ENCODE measurements around the gene SPEM1.
A peak's percentile ranks its signal among the peaks of the same experiment; 100 is the strongest.

SPEM1 gene, protein sequence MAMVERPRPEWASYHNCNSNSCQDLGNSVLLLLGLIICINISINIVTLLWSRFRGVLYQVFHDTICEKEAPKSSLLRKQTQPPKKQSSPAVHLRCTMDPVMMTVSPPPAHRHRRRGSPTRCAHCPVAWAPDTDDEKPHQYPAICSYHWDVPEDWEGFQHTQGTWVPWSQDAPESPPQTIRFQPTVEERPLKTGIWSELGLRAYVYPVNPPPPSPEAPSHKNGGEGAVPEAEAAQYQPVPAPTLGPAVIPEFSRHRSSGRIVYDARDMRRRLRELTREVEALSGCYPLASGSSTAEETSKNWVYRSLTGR
- 0 reads per million in 2 donors for total RNA-seq

DNA sequence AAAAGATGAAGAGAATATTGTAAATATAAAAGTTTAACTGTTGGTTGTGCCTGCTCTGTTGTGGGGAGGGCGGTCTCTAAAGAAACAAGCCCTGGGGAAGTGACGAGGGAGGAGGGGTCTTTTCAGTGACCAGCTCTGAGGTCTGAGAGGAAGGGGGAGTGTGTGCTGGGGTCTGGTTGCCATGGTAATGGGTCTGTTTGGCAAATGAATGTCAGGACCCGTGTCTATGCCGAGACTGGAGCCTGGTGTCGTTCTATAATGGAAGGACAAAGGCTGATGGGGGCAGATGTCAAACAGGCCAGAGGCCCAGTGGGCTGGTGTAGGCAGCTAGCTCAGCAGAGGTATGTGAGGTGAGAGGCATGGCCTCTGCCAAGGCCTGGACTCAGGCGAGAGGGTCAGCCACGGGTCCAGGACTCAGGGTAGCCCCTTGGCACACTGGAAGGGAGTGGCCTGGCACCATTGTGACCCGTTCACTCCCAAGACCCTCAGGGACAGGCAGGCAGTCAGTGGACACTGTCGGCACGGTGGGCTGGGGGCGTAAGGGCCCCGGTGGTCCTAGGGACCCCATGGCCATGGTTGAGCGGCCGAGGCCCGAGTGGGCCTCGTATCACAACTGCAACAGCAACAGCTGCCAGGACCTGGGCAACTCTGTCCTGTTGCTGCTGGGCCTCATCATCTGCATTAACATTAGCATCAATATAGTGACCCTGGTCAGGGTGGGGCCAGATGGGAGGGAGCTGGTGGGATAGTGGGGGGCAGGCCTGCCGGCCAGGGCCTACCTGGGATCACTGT lies at the start of gene SPEM1:
Gene SPEM1, plus strand, starts transcription at position 506 of the 792 bp plus-strand sequence. Its CDS starts 61 bp downstream, at position 567.
- no peak for DNase-seq

DNA sequence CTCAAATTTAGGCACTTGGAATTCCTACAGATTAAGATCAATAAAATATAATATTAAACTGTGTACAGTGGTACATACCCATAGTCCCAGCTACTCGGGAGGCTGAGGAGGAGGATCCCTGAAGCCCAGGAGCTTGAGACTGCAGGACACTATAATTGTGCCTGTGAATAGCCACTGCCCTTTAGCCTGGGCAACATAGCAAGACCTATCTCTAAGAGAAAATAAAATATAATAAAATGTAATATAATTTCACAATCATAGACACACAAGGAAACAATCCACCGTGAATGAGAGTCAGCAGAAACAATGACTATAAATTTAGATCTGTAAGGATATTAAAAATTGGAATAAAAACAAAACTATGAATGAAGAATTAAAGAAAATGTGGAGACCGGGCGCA lies 49.3 kb upstream of the SPEM1 start:
- no peak for DNase-seq

DNA sequence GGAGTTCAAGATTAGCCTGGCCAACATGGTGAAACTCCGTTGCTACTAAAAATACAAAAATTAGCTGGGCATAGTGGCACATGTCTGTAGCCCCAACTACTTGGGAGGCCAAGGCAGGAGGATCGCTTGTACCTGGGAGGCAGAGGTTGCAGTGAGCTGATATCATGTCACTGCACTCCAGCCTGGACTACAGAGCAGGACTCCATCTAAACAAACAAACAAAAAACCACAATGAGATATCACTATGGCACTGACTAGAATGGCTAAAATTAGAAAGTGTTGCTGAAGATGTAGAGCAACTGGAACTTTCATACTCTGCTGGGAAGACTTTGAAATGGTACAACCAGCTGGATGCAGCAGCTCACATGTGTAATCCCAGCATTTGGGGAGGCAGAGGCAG lies 45.8 kb upstream of the SPEM1 start:
- DNase-seq: no peak

DNA sequence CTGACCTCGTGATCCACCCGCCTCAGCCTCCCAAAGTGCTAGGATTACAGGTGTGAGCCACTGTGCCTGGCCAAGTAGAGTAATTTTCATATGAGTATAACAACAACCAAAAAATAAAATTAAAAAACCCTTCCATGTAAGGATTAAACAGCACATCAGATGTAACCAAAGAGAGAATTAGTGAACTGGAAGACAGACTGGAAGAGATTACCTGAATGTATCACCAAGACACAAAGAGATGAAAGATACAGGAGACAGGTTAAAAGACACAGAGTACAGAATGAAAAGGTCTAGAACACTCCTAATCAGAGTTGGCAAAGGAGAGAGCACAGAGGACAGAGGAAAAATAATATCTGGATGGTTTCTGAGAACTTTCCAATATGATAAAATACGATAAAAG lies 41.0 kb upstream of the SPEM1 start:
- DNase-seq: no peak

DNA sequence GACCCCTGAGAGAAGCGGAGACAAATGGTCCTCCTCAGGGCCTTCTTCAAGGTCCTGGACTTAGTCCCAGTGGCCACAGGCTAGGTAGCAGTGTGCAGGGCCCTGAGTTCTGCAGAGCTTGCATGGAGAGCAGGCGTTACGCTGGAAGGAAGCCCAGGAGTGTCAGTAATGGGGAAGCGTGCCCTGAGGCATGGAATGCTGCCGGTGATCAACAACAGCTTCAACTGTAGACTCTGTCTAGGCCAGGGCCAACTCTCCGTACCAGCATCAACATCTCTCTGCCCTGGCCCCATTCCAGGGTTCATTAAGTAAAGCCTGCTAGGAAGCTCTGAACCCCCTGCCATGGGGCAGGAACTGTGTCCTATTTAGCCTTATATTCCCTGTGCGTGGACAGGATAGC lies 39.8 kb upstream of the SPEM1 start:
- DNase-seq: no peak

DNA sequence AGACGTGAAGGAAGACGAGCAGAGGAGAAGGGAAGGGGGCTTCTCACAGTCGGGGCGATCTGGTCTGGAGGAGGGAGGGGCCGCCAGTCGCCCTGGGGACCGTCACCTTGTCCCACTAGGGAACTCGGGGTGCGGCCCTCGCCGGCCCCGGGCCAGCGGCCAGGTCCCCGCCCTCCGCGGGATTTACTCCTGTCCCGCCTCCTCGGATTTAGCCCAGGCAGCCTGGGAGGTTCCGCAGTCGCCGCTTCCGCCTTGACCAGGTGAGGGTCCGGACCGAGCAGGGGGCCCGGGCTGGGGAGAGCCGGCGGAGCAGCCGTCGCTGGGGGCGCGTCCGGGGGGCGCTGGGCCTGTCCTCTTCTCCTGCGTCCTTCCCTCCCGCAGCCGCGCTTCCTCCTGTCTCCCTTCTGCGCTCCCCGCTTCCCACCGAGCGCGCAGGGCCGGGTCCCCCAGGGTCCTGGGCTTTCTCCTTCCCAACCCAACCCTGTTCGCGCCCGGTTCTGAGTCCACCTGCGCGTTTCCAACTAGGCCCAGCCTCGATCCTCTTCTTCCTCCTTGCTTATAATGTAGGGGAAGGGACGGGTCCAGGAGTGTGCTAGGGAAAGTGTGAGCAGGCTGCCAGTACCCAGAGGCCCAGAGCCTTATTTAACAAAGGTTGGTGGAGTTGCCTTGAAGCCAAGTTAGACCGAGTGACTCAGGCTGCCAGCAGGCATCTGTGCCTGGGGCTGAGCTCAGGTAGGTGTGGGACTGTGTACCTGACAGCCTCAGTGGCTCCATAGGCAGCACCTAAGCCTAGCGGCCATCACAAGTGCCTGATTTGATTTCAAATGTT lies 39.1 kb upstream of the SPEM1 start, which contains the start of gene TNK1:
Gene TNK1, plus strand, starts transcription at position 235 of the 829 bp plus-strand sequence. CDS start 1,838 bp downstream, outside the sequence.
- DNase-seq: no peak

DNA sequence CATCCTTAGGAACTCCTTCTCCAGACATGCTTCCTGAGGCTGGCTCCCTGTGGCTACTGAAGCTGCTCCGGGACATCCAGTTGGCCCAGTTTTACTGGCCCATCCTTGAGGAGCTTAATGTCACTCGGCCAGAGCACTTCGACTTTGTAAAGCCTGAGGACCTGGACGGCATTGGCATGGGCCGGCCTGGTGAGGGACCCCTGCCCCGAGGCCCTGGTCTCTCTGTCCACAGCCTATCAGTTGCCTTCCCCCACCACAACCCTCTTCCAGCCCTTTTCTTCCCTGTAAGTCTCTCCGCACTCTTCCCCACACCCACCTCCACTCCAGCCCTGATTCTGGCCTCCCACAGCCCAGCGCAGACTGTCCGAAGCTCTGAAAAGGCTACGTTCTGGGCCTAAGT lies 37.2 kb upstream of the SPEM1 start:
- DNase-seq: no peak

DNA sequence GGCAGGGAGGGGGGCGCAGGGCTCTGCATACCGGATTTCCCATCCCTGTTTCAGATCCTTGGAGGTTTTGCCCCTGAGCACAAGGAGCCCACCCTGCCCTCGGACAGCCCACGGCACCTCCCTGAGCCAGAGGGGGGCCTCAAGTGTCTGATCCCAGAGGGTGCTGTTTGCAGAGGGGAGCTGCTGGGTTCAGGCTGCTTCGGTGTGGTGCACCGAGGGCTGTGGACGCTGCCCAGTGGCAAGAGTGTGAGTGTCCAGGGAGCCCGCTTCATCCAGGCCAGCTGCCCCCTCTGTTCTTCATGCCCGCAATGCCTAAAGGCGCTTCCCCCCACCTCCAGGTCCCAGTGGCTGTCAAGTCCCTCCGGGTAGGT lies 36.8 kb upstream of the SPEM1 start:
- DNase-seq: no peak

DNA sequence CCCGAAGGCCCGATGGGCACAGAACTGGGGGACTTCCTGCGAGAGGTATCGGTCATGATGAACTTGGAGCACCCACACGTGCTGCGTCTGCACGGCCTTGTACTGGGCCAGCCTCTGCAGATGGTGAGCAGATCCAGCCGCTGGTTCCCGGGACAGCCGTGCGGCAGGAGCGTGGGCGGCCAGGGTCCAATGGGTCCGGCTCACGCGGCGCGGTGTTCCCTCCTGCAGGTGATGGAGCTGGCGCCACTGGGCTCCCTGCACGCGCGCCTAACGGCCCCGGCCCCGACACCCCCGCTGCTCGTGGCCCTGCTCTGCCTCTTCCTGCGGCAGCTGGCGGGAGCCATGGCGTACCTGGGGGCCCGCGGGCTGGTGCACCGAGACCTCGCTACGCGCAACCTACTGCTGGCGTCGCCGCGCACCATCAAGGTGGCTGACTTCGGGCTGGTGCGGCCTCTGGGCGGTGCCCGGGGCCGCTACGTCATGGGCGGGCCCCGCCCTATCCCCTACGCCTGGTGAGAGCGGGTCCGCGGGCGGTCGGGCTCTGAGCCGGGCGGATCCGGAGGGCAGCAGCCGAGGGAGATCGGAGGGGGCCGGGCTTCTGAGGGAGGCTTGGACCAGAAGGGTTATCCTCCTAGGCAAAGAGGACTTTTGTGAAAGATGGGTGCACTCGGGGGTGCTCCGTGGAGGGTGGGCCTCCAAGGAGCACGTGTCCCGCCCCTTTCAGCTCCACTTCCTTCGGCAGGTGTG lies 36.2 kb upstream of the SPEM1 start:
- DNase-seq: peak; percentile 67

DNA sequence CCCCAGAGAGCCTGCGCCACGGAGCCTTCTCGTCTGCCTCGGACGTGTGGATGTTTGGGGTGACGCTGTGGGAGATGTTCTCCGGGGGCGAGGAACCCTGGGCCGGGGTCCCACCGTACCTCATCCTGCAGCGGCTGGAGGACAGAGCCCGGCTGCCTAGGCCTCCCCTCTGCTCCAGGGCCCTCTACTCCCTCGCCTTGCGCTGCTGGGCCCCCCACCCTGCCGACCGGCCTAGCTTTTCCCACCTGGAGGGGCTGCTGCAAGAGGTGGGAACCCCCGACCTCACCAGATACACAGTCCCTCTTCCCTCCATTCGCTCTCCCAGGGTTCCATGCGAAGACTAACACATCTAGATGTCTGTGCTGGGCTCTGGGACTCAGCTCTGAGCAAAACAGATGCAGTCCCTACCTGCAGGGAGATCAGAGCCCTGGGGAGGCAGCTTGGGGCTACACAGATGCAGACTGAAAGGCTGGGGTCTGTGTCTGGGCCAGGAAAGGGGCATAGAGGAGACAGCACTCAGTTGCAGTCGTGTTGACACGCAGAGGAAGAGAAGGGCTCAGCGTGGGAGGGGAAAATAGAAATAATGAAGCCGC lies 35.5 kb upstream of the SPEM1 start:
- no peak for DNase-seq

DNA sequence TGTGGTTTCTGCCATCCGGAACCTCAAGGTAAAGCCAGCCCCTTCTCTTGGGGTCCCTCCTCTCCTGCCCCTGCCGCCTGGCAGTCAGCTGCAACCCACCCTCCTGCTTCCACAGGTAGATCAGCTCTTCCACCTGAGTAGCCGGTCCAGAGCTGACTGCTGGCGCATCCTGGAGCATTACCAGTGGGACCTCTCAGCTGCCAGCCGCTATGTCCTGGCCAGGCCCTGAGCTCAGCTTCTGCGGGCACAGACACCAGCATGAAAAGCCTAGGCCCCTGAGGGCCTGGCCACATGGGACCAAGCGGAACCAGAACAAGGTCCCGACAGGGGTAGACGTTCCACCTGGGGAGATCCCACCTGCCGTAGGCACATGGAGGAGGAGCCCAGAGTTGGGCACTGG lies 31.3 kb upstream of the SPEM1 start:
- DNase-seq: no peak

DNA sequence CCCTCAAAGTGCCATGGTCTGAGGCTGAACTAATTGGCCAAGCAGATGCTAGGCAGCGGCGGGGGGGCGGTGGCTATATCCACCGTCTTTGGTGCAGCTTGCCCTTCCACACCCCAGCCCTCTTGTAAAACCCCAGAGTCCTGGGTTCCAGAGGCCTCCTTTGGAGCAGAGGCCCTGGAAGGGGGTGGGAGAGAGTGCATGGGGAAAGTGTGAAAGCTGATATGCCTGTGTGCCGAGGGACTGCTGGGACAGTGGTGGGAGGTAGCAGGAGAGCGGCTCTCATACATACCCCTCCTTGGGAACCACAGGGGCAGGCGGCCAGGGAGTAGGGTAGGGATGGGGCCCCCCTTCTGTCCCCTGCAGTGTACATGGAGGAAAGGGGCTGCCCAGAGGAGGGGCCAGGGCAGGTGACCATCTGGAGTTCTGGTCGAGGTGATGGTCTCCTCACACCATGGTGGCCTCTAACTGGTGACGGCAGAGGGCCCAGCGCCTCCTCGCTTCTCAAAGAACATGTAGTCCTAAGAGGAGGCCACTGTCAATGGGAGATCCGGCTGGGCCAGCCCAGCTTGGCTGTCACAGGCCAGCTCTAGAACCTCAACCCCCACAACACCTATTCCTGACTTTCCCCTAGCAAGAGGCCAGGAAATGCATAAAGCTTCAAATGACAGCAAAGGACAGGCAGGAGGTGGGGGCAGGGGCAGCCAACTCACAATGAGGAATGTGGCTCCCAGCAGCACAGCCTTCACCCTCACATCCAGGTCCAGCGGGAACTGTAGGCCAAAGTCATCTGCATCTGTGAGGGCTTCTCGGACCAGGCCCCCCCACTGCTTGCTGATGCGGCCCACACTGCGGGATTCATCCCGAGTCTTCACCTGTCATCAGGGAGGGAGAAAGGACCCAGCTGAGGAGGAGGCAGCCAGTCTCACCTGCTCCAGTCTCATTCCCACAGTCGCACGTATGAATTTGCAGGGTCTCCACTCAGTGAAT lies 29.9 kb upstream of the SPEM1 start:
- DNase-seq: no peak

DNA sequence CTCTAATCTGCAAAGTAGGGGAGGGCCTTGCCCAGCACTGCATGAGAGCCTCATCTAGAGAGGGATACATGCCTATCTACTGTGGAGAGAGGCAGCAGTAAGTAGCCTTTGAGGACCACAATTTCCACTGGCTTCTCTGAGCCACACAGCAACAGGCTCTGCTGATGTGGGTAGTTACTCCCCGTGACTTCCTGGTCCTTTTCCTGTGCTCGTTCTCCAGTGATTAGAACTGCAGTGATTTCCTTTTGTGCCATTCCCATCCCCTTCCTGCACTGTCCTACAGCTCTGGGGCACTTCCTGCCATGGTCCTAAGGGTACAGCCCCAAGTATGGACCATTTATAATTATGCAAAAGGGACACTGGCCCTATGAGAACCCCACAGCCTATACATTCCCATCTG lies 28.8 kb upstream of the SPEM1 start:
- no peak for DNase-seq

DNA sequence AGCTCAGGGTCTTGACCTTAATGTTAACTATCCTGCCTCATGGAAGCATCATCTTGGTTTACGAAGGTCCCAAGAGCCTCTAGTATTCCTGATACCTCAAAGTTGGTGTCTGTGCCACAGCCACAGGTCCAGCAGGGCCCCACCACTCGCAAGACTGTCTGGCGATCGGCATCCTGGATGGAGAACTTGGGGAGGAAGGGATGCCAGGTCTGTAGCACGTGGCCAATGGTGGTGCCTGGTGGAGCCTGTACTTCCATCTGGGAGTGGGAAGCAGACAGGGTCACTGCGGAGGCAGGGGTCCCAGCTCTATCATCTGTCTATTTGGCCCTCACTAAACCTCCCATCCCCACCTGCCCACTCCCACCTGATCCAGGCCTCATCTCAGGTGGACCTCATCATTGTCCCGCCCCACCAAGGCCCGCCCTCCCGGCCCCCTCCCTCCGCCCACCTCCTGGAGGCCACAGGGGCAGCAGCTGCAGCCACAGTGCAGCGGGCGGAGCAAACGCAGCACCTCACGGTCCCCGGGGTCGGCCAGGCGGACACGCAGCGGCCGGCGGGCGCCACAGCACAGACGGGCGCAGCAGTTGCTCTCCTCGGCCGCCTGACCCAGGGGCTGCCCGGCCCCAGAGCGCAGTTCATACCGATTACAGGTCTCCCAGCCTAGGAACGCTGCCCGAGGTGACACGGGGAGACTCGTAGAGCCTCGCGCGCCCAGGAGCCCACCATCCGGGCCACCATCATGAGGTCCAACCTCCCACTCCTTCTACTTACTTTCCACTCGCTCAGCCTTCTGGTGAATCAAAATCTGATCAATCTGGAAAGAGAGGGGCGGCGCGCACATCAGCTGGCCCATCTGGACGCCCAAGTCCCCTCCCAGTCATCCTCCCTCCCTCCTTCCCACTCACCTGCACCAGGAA lies 27.2 kb upstream of the SPEM1 start:
- DNase-seq: no peak

DNA sequence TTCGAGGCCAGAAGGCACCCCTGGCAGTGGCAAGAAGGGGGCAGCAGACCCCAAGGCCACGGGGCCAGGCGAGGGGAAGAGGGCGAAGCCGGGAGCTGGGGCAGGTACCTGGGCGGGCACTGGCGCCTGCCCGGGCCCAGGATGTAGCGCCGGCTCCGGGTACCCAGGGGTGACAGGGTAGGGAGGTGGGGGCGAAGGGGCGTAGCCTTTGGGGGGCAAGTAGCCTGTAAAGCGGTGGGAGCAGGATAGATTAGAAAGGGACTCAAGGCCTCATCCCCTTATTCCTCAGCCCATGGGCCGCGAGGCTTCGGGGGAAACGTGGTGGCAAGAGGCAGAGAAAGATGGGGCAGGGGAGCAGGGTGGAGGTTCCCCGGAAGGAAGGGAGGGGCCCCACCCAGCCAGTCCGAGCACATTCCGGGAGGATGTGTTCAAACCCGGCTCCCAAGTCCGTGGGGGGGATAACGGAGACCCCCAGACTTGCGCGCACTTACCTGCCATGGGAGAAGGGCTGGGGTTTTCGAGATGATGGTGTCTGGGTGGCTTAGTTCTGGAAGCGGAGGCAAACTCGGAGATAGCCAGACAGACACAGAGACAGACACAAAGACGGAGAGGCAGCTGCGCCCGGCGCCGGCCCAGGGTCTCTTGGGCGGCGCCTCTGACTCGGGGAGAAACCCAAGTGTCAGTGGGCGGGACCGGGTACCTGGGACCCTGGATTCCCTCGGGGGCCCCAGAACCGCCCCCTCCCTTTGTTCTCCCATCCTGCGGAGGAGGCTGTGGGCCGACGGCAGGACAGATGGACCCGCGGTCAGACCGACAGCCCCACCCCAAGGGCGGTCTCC lies 26.3 kb upstream of the SPEM1 start:
- peak; percentile 62 for DNase-seq

DNA sequence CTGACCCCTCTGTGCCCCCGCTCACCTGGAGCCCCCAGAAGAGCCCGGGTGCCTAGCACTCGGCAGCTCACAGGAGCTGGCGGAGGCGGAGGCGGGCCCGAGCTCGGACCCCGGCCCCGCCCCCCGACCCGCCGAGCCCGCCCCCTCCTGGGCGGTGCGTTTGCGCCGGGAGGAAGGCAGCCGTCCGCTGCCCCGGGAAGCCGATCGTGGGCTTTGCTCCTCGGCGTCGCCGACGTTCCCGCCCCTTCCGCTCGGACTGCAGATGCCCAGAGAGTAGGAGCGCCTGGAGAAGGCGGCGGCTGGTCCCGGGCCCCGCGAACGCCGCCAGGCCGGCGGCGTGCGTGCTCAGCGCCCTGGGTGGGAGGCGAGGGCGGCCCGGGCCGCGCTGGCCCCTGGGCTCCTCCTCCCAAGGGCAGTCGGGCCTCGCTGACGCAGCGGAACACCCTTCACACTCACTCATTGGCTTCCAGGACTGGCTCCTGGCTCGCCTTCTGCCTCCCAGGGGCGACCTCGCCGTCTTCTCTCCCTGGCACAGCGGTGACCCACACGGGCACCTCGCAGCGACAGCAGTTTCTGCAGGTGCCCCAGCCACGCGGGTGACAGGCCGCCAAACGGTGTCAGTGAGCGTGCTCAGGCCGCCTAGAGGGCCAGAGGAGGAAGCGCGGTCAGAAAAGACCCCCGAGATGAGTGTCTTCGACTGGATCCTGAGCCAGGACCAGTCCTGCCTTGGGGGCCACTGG lies 25.5 kb upstream of the SPEM1 start, which contains the start of gene PLSCR3:
Gene PLSCR3, minus strand, starts transcription at position 74 of the 740 bp plus-strand sequence. CDS start 415 bp downstream, outside the sequence.
- peak; percentile 69 for DNase-seq

DNA sequence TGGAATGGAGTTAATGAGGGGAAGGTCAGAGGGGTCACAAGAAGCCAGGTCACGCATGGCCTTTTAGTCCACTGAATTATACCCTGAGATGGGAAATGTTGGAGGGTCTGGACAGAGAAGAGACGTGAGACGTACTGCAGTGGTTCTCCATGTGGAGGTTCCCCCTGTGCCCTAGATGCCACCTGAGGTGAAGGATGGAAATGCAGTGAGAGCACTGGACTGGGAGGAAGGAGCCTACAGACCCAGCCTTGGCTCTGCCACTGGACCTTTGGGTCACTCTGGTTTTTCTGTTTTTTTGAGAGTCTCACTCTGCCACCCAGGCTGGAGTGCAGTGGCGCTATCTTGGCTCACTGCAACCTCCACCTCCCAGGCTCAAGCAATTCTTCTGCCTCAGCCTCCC lies 24.0 kb upstream of the SPEM1 start:
- no peak for DNase-seq

DNA sequence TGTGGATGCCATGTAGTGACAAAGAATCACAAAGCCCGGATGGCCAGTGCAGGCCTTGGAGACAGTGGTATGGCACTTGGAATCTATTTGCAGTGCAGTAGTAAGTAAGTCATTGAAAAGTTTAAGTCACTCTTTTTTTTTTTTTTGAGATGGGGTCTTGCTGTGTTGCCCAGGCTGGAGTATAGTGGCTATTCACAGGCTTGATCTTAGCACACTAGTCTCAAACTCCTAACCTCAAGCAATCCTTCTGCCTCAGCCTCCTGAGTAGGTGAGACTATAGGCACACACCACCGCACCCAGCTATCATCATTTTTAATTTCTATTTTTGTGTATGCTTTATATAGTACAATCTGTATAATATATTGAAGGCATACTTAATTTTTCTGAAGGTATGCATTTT lies 21.5 kb upstream of the SPEM1 start:
- no peak for DNase-seq
